Activated CD8-positive, alpha-beta memory T cell treated with anti-CD3 and anti-CD28 coated beads for 4 hours (primary cell): ENCODE measurements around the gene SDR42E1.
"Not testable (repeated sequence)": the region's sequence is repeated elsewhere in the genome, so short reads cannot be mapped to it uniquely, and the experiment has no call there.

Source experiments
- DNase-seq, 2 donors: peaks; one replicate each; pipeline ENCODE4 v3.0.0-alpha.2; 2020; ENCODE audit warnings: low read depth in 2 of 2

The SDR42E1 gene

DNA sequence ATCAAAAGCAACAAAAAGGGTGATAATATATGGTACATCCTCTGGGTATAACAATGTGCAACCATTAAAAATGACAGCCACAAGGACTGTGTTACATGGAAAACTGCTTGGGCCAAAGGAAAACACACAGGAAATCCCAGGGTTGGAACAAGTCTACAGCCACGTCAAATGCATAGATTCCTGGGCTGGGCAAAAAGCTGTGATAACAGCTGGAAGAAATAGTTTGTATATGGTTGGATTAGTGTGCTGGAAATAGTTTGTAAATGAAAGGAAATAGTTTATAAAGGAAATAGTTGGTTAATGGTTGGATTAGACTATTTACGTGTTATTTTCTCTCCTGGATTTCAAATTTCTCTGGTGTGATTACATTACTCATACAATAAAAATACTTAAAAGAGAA, 26.4 kb upstream of the SDR42E1 start:
- DNase-seq: no peak

DNA sequence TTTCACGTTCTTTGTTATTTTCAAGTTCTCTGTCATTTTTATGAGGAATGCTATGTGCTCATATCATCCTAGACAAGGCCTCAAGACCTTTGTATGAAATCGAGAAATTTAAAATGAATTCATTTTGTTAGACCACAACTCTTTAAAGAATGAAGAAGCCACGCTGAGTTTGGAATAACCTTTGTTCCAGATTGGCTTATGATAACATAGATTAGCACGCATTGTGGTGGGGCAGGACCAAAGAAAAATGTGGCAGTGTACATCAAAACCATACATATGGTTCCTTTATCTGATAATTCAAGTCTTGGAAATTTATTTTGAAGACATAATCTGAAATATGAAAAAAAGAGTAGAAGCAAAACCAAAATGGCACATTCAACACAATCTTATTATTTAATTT, 26.0 kb upstream of the SDR42E1 start:
- DNase-seq: no peak

DNA sequence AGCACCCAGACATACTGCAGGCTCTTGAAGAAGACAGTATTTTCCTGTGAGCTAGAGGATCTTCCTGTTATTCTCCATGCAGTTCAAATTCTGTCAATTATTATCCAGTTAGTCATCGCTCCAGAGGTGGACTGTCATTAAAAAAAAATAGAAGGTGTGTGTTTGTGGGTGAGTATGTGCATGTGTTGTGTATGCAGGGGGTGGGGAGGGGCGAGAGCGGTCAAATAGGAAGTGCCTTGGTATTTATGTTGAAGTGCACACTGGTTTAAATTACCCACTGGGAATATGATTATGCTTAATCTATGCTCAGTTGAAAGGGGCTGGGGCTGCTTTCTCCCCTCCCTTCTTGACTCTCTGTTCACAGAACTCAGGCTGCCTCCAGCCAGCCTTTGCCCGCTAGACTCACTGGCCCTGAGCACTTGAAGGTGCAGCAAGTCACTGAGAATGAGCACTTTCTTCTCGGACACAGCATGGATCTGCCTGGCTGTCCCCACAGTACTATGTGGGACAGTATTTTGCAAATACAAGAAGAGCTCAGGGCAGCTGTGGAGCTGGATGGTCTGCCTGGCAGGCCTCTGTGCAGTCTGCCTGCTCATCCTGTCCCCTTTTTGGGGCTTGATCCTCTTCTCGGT, 23.8 kb upstream of the SDR42E1 start, which contains the start of gene HSD17B2:
HSD17B2 (plus strand) TSS at position 273 of the 632 bp plus-strand sequence; CDS start at position 445, 172 bp downstream.
- DNase-seq: no peak

DNA sequence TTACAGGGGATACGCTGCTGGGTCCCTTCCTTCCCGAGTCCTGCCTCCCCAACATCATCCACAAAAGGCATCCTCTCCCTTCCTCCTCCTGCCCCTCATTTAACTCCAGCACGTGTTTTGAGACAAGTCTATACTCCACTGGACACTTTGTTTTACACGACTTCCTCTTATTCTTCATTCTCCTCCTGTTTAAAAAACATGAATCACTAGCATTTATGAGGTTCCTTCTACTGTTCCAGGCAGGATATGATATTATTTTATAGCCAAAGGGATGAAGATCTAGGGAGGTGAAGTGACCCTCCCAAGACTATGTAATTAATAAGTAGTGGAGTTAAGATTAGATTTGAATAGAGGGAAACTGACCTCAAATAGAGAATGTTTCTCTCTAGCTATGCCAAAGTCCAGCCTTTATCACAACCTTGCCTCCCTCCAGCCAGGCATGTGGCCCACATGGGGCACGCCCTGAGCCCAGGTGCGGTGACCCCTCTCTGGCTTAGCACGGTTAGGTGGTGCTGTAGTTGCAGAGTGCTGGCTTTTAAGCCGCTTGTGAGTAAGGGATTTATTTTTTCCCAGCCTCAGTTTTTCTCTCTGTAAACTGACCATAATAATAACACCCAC, 22.5 kb upstream of the SDR42E1 start:
- no peak for DNase-seq

DNA sequence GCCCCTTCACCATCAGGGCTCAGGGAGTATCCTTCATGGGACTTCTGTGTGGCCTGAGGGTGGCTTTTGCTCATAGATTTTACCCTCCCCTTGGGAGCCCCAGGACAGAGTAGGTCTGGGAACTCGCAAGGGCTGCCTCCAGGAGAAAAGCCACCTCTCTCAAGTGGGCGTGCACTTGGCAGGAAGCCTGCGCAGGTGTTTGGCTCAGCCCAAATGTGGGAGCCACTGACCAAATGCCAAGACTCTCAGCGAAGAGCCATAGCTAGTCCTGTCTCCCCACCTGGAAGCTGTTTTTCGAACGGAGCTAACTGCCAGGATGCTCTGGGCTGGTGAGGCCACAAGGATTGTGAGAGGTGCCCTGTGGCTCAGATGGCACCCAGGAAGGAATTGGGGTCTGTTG, 21.7 kb upstream of the SDR42E1 start:
- DNase-seq: no peak

DNA sequence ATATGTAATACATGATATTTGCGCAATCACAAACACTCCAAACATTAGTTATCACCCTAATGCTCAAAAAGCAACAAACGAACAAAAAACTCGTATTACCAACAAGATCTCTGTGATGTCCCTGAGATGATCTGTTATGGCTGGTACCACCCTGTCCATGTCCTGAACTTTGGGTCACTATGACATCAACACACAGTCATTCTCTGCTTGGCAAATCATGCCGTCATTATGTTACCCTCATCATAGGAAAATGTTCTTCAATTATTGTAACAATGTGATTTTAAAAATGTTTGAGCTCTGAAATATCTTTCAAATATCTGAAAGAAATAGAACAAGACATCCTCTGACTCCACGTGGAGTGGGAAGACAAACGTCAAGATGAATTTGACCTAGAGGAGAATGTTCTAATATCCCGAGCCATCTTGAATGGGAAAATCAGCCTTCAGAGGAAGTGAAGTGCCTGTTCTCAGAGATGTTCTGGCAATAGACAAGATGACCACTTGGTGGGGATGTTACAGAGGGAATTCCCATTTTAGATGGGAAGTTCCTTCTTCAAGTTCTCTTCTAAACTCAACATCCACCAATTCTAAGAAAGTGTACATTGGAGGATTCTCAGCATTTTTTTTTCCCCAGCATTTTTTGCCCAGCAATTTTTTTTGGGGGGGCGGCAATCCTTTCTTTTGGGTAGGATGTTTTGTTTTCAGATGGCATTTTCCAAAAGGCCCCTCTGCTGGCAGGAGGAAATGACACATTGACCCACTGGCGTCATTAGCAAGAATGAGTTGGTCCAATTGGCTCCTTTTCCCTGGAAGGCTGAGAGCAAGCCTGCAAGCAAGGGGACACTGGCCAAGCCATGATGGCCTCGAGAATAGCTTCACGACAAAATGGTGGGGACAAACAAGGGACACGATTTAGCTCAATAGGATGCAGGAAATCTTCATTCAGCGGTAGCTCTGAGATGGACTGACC, 20.1 kb upstream of the SDR42E1 start:
- no peak for DNase-seq

DNA sequence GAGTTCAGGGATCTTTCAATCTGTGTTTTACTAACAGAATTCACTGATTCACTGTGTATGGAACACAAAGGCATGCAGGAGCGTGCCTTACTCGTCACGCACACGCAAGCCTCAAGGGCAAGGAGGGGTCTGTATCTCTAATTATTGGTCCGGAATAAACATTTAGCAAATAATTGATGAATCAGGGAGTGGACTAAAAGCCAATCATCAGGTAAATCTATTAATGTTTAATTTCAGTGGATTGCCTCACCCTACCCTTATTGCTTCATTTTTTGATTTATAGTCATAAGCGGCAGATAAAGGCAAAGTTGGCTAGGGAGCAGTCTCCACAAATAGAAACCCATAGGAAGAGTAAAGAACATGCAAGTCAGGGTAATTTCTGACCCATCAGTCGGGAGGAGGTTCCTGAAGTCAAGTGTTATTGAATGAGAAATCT, 16.4 kb upstream of the SDR42E1 start:
- no peak for DNase-seq

DNA sequence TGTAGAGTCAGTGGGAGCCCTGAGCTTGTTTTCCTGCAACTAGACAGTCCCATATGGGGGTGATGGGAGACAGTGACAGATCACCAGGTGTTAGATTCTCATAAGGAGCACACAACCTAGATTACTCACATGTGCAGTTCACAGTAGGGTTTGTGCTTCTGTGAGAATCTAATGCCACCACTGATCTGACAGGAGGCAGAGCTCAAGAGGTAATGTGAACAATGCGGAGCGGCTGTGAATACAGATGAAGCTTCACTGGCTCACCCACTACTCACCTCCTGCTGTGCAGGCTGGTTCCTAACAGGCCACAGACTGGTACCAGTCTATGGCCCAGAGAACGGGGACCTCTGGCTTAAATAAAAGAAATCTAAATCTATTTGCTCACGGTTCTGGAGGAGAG, 13.6 kb upstream of the SDR42E1 start:
- DNase-seq: no peak

DNA sequence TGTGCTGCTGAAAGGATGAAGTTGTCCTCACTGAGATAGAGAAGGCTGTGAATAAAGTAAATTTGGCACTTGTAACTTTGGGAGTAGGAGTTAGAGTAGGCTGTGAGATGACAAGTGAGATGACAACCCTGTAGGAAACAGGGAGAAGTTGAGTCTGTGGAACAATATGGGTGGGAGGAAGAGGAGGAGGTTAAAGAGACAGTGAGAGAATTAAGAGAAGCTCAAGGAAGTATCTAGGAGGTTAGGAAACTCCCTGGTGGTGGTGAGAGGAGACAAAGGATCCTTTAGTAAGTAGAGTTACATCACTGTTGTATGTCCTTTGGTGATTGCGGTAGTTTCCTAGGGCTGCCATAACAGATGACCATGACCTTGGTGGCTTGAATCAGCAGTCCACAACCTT, 13.0 kb upstream of the SDR42E1 start:
- DNase-seq: no peak

DNA sequence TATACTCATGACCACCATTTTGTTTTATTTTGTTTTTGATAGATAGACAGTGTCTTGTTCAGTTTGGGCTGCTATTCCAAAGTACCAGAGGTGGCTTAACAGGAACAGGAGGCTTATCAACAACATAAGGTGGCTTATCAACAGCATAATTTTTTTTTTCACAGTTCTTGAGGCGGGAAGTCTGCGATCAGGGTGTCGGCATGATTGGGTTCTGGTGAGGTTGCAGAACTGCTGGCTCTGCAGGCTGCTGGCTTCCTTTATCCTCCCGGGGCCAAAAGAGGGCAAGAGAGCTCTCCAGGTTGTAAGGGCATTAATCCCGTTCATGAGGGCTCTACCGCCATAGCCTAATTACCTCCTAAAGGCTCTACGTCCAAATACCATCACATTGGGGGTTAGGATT, 11.9 kb upstream of the SDR42E1 start:
- no peak for DNase-seq

DNA sequence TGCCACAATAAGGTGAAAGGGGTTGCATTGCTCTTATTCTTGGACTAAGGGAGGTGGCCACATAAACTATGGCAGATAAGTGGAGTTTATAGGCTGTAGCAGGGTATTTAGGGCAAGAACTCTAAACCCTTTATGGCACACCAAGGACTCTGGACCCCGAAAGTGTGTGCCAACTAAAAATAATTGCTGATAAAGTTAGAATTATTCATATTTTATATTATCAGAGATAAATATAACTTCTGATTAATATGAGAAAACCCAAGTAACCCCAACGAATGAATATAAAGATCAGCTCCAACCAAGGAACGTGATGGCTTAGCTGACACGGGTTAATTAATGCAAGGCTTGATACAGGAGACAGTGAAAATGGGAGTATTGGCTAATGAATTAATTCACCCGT, 8.8 kb upstream of the SDR42E1 start:
- DNase-seq: no peak

DNA sequence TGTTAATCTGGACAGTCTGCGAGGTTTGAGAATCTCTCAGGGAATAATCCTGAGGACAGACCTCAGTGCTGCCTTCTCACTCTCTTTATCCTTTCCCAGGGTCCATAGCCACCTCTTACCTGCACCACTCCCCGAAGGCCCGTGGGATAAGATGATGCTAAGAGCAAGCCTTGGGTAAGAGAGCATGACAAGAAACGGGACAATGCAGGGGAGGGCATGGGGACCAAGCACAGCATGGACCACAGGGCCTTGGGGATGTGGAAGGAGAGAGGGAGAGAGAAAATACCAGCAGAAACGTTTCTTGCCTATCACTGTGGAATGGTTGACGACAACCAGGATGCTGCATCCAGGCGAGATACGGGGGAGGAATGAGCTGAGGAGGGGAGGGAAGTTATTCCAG, 8.3 kb upstream of the SDR42E1 start:
- DNase-seq: no peak

DNA sequence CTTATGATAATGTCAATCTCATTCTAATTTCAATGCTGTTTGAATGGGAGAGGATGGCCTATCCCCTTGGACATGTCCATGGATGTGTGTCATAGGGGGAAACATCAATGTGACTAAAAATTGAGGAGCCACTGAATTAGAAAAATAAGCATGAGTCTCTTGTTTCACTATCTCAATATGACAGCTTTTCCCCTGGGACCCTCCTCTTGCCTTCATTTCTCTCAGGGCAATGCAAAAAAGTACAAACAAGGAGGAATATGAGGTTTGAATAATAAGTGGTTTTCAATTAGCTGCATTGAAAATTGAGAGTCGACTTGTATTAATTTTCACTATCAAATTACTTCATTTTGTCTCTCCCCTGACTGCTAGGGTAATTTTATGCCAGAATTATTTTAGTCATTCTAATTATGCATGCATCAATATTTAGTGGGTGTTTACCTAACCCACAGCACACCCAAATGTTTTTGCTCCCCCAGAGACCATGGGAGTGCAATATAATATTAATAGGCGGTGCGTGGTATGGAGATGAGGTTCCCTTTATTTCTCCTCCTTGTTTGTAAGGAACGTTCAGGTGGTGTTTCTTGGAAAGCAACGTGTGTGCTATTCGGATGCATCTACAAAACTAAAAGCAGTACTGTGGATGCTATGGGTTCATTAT, 6.8 kb upstream of the SDR42E1 start:
- no peak for DNase-seq

DNA sequence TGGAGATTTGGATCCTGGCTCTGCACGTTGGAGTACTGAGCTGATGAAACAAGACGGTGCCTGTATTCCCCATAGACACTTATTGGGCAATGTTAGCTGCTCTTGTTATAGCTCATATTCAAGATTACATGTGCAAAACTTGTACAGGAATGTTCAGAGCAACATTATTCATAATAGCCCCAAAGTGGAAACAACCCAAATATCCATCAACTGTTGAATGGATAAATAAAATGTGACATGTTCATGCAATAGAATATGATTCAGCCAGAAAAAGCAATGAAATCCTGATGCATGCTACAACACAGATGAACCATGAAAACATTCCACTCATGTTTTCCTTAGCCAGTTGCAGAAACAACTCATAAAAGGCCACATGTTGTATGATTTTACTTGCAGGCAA, 5.7 kb upstream of the SDR42E1 start:
- DNase-seq: no peak

DNA sequence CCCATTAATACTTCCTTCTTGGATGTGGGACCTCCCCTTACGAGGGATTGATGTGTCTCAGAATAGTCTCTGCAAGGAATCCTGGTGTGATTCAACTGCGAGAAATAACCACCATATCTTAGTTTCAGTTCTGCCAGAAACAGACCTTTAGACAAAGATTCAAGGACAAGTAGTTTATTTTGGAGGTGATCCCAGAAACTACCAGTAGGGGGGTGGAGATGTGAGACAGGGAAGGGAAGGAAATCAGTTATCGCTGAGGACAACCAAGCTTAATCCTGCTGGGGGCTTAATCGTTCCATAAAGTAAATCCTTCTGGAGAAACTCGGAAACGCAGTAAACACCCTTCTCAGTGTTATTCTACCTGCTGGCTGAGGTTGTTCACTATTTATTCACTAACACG, 5.0 kb upstream of the SDR42E1 start:
- no peak for DNase-seq

DNA sequence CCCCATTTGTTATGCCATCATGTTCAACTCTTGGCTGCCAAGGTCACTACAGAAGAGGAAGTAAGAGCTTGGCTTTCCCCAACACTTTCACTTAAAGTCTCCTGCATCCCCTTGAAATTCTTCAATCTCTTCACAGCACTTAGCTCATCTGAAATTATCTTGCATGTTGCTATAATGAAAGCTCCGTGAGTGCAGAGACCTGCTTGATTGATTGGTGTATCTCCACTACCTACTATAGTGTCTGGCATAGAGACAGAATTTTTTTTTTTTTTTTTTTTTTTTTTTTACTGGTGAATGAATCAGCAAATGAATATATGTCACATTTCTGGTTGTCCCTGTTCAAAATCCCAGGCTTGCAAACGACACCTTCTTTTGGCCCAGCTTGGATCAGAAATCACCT, 1.9 kb upstream of the SDR42E1 start:
- DNase-seq: no peak

DNA sequence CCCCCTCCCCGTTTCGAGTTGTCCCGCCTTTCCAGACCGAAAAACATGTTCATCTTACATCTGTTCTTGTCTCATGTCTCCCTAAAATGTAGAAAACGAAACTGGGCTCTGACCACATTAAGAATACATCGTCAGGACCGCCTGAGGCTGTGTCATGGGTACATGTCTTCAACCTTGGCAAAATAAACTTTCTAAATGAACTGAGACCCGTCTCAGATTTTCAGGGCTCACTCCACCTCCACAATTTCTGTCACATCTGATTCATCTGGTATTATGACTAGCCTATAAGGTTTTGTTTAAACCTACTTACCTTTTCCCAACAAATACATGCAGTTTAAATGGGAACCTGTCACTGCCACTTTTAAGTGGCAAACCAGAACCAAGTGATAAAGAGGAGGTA, 621 bp downstream of the SDR42E1 start:
- DNase-seq: no peak

DNA sequence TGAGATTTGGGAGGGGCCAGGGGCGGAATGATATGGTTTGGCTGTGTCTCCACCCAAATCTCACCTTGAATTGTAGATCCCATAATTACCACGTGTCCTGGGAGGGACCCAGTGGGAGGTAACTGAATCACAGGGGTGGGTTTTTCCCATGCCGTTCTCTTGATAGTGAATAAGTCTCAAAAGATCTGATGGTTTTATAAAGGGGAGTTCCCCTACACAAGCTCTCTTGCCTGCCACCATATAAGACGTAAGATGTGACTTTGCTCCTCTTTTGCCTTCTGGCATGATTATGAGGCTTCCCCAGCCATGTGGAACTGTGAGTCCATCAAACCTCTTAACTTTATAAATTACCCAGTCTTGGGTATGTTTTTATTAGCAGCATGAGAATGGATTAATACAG, 1.5 kb downstream of the SDR42E1 start:
- not testable (repeated sequence) for DNase-seq

DNA sequence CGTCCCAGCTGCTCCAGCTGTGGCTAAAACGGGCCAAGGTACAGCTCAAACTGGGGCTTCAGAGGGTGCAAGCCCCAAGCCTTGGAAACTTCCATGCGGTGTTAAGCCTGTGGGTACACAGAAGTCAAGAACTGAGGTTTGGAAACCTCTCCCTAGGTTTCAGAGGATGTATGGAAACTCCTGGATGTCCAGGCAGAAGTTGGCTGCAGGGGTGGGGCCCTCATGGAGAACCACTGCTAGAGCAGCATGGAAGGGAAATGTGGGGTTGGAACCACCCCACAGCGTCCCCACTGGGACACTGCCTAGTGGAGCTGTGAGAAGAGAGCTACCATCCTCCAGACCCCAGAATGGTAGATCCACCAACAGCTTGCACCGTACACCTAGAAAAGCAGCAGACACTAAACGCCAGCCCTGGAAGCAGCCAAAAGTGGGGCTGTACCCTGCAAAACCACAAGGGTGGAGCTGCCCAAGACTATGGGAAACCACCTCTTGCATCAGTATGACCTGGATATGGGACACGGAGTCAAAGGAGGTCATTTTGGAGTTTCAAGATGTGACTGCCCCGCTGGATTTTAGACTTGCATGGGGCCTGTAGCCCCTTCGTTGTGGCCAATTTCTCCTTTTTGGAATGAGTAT, 2.2 kb downstream of the SDR42E1 start:
- no peak for DNase-seq

DNA sequence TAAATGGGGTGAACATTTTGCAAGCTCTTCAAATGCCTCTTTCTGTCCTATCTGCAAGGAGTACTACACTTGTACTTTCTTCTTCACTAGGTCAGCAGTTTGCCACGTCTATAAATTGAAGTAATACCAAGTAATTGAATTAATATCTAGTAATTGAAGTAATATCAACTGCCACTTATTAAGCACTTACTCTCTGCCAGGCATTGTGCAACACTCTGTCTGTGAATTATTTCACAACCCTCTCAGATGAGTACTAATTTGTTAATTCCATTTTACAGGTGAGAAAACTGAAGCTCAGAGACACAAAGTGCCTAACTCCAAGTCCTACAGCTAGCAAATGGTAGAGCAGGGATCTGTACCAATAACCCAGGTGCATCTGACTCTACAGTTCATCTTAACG, 4.1 kb downstream of the SDR42E1 start:
- no peak for DNase-seq

DNA sequence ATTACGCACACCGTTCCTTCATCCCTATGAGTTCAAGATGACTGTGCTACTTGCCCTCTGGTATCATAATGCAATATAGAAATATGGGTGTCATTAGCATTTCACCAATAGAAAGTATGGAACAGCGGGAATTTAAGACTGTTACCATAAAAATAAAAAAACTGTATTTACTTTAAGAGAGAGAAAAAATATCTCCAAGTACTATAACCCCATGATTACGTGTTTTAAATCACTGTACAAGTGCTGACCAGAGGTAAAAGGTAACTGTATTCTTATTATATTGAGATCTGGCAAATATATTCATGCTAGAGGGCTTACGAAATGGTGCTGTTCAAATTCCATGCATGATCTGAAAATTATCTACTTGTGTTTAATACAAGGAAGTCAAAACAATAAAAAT, 5.2 kb downstream of the SDR42E1 start:
- DNase-seq: no peak
